ENCODE data around the gene SYNE4. TPM values are rescaled to one million over a fixed set of nuclear protein-coding genes. Genes with fewer than 3 reads are reported as not detected.

SYNE4 gene
- total RNA-seq, 2 experiments from 2014 or later: 1.8 to 2.4 TPM

- CTCF ChIA-PET: interaction anchor here (0.8 to 1.1 kb wide), 3 partner anchors 9 to 24 kb away, joined by 3 to 4 read pairs (median 3); no protein-coding TSS in a partner anchor
Observed at GRCh38 chr19:35955881-35956634, 52.6 kb downstream of the SYNE4 start.

More at GRCh38 chr19:35955881-35956634, 52.6 kb downstream of the SYNE4 start:
- POLR2A ChIA-PET: no interaction called here
- H3K36me3 Mint-ChIP-seq (ENCODE audit: low read depth): peaks cover 6% of the 10 kb centered on the region
- no peak overlapping the region for H3K4me3 Mint-ChIP-seq
- peaks cover 5% of the 10 kb centered on the region for H3K9me3 Mint-ChIP-seq
- no peak for DNase-seq
- peaks cover 16% of the 10 kb centered on the region for H3K27me3 Mint-ChIP-seq
- peak overlapping the region; percentile 54 for H3K27ac Mint-ChIP-seq
- peaks cover 47% of the 10 kb centered on the region for H3K4me1 Mint-ChIP-seq

Other genes starting within 250 kb of the SYNE4 start
- gene ARHGAP33, start 233.2 kb downstream of the SYNE4 start, total RNA-seq: 100 to 1,000 TPM in 1 of 2 experiments, 10 to 100 TPM in 1; 91.3 to 101 TPM
- gene PRODH2, start 196.0 kb downstream of the SYNE4 start, total RNA-seq: not detected
- not detected for gene NPHS1, start 156.3 kb downstream of the SYNE4 start, total RNA-seq
- gene KIRREL2, start 151.9 kb downstream of the SYNE4 start, total RNA-seq: under 1 TPM; 0.19 to 0.25 TPM
- under 1 TPM; 0.42 to 0.79 TPM for gene APLP1, start 140.2 kb downstream of the SYNE4 start, total RNA-seq
- gene NFKBID, start 108.3 kb downstream of the SYNE4 start, total RNA-seq: 10 to 100 TPM; 36.9 to 47.5 TPM
- 100 to 1,000 TPM; 117 to 137 TPM for gene HCST, start 106.3 kb downstream of the SYNE4 start, total RNA-seq
- not detected for gene TYROBP, start 100.5 kb downstream of the SYNE4 start, total RNA-seq
- 10 to 100 TPM; 12.3 to 13.5 TPM for gene LRFN3, start 72.4 kb downstream of the SYNE4 start, total RNA-seq
- 10 to 100 TPM; 15.6 to 16.8 TPM for gene SDHAF1, start 13.6 kb downstream of the SYNE4 start, total RNA-seq
- 10 to 100 TPM; 38.2 to 43.0 TPM for gene ALKBH6, start 5.4 kb upstream of the SYNE4 start, total RNA-seq
- gene CLIP3, start 24.1 kb upstream of the SYNE4 start, total RNA-seq: 1 to 10 TPM in 1 of 2 experiments, under 1 TPM in 1; 0.75 to 1.4 TPM
- gene THAP8, start 45.5 kb upstream of the SYNE4 start, total RNA-seq: 1 to 10 TPM; 6.1 to 7.0 TPM
- 10 to 100 TPM; 33.4 to 37.1 TPM for gene WDR62, start 46.1 kb upstream of the SYNE4 start, total RNA-seq
- gene OVOL3, start 102.3 kb upstream of the SYNE4 start, total RNA-seq: not detected
- gene POLR2I, start 106.1 kb upstream of the SYNE4 start, total RNA-seq: 10 to 100 TPM; 51.2 to 56.4 TPM
- gene TBCB, start 106.7 kb upstream of the SYNE4 start, total RNA-seq: 100 to 1,000 TPM; 195 to 197 TPM
- gene CAPNS1, start 131.3 kb upstream of the SYNE4 start, total RNA-seq: 100 to 1,000 TPM; 449 to 519 TPM
- gene COX7A1, start 143.6 kb upstream of the SYNE4 start, total RNA-seq: not detected
- 1 to 10 TPM; 2.7 to 3.3 TPM for gene ZNF565, start 205.9 kb upstream of the SYNE4 start, total RNA-seq
- 10 to 100 TPM; 59.5 to 65.0 TPM for gene ZNF146, start 206.3 kb upstream of the SYNE4 start, total RNA-seq

All from activated CD4-positive, alpha-beta T cell treated with anti-CD3 and anti-CD28 coated beads, Interleukin-2, amount 10 ng/mL, durations not matched to agents 7 days and 5 days (primary cell).